Left cardiac atrium (tissue), 4 donors: ENCODE measurements around the gene SCYGR1. TPM values are rescaled to one million over a fixed set of nuclear protein-coding genes. Genes with fewer than 3 reads are reported as not detected.
"Not testable (repeated sequence)": the region's sequence is repeated elsewhere in the genome, so short reads cannot be mapped to it uniquely, and the experiment has no call there.

ENCODE experiments used
- ATAC-seq, 2 donors: fragments of 200-7000 bp; cut with Tn5 transposase; one replicate each; pipeline ENCODE4 v1.9.1; 2020; ENCODE audit warnings: mild to moderate bottlenecking in 2 of 2, moderate library complexity in 2 of 2
- DNase-seq: peaks from one replicate; pipeline ENCODE4 v3.0.0-alpha.2; 2020
- intact Hi-C, 2 donors: fragments of 100-400 bp; cut with DNase I; formaldehyde crosslinking; loops; one replicate each; pipeline versions ENCODE4 v1.14.1 to v1.15.1; 2022 to 2023
- long read RNA-seq: library from polyadenylated mRNA; unstranded; transcript quantifications from one replicate; pipeline ENCODE4 v2.0.0, GENCODE V29; 2021
- total RNA-seq, 2 donors: library from RNA; stranded (reverse); fragmentation: NEBNext Ultra II Directional; extraction: Animal tissue kit (Norgen Biotek cat#: 25700); gene quantifications; one replicate each; pipeline ENCODE4 v1.2.1, GENCODE V29; 2021
- donor health status: DM: no; HTN: yes; CAD: no.
- donor health status: DM: no; HTN: yes; CAD: no; lungs with severe emphysema.
- donor health status: DM: yes; HTN: yes; CAD: no.
- donor health status: Dilated cardiomyopathy.

The SCYGR1 gene, protein sequence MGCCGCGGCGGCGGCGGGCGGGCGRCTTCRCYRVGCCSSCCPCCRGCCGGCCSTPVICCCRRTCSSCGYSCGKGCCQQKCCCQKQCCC
- not detected for total RNA-seq
- long read RNA-seq: 0 reads

DNA sequence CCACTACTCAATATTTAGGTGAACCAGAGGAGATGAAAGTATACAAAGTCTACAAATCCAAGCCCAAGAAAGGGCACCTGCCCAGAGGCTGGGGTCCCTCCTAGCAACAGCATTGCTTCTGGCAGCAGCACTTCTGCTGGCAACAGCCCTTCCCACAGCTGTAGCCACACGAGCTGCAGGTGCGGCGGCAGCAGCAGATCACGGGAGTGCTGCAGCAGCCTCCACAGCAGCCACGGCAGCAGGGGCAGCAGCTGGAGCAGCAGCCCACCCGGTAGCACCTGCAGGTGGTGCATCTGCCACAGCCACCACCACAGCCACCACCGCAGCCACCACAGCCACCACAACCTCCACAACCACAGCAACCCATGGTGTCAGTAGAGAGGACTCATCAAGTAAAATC is at the start of gene SCYGR1:
Gene SCYGR1, minus strand, starts transcription at position 367 of the 400 bp plus-strand sequence. Its CDS starts 0 bp downstream, at position 367.
- DNase-seq, ATAC-seq, intact Hi-C loops: not testable (repeated sequence)

DNA sequence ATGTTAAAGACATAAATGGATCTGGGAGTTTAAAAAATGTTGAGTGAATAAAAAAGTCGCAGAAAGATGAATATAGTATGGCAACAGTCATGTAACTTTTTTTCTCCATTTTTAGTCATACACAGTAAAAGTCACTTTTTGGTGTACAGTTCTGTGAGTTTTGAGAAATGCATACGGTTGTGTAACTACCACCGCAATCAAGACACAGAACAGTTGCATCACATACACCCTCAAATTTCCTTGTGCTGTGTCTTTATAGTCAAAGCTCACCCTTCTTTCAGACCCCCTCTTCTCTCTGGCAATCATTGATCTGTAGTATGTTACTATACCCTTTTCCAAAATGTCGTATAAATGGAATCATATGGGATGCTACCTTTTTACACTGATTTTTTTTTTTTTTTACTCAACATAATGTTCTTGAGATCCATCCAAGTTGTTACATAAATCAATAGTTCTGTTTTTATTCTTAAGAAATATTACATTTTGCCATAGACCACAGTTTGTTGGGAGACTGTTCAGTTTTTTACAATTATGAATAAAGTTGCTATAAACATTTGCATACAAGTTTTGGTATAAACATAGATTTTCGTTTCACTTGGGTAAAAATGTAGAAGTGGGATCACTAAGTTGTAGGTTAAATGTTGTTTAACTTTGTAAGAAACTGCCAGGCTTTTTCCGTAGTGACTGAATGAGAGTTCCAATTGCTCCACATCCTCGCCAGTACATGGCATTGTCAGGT is 48.9 kb upstream of the SCYGR1 start:
- no peak for ATAC-seq
- no peak for DNase-seq
- intact Hi-C loops: no loop called here

DNA sequence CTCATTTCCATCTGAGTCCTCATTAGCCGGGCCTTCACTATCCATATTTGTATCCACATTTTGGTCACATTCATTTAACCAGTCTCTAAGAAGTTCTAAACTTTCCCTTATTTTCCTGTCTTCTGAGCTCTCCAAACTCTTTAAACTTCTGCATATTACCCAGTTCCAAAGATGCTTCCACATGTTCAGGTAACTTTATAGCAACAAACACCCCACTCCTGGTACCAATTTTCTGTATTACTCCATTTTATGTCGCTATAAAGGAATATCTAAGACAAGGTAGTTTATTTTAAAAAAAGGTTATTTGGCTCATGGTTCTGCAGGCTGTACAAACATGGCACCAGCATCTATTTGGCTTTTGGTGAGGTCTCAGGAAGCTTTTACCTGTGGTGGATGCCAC is 45.4 kb upstream of the SCYGR1 start:
- intact Hi-C loops: no loop called here
- ATAC-seq: no peak
- DNase-seq: no peak

GRCh38 chr2:227430639-227431038 is 42.9 kb upstream of the SCYGR1 start:
- intact Hi-C loops: no loop called here
- ATAC-seq: peak in 1 of 2 donors; percentile 85
- no peak for DNase-seq

DNA sequence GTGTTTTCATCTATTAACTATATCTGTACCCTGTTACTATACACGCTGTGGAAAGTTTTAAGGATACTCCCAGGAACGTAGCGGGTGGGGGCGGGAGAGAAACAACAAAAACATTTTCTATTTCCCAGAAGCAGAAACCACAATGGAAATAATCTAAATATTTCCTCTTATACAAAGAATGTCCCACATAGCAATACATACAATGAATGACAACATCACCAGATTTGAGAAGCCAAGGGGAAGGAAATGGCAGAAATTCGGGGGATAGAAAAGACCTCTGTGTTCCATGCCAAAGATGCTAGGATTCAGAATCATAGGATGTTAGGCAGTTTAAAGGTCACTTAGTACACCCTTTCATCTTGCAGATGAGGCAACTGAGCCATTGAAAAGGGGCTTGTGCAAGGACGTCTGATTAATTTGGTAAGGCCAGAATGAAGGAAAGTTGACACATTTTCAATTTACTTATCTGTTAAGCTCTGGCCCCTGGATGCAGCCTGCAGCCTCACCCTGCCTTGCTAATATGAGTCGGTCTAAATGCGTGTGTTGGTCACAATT is 41.1 kb upstream of the SCYGR1 start:
- DNase-seq (no peak), ATAC-seq (no peak)
- intact Hi-C loops: no loop called here

GRCh38 chr2:227423656-227424499 is 36.1 kb upstream of the SCYGR1 start:
- DNase-seq: no peak
- intact Hi-C loops: no loop called here
- no peak for ATAC-seq

- ATAC-seq: no peak
- intact Hi-C loops: no loop called here
- no peak for DNase-seq
Measured at GRCh38 chr2:227420087-227421052, 32.6 kb upstream of the SCYGR1 start.

DNA sequence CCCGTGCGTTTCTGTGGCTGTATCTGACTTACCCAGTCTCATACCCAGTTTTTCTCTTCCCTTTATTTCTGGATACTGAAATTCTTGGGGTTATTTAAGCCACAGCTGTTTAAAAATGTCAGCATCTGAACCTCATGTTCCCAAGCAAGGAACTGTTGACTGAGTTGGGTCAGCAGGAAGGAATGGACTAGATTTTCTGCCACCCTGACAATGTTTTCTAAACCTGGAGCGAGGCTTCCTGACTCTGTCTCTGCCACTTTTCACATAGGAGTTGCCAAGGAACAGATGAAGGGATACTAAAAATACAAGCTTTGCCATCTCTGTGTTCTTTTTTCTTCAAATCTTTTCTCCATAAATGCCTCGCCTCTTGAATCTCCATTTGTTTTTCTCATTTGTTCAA is 29.0 kb upstream of the SCYGR1 start:
- DNase-seq (no peak), ATAC-seq (no peak)
- intact Hi-C loops: no loop called here

GRCh38 chr2:227415538-227416424 is 28.0 kb upstream of the SCYGR1 start:
- DNase-seq: peak; percentile 59
- intact Hi-C loops: no loop called here
- peak; percentile 84 to 94 for ATAC-seq

- DNase-seq (no peak), ATAC-seq (peak; percentile 31 to 35)
- intact Hi-C loops: no loop called here
Measured at GRCh38 chr2:227414846-227415245, 27.1 kb upstream of the SCYGR1 start.

- intact Hi-C loops: no loop called here
Measured at GRCh38 chr2:227413371-227413770, 25.6 kb upstream of the SCYGR1 start.

DNA sequence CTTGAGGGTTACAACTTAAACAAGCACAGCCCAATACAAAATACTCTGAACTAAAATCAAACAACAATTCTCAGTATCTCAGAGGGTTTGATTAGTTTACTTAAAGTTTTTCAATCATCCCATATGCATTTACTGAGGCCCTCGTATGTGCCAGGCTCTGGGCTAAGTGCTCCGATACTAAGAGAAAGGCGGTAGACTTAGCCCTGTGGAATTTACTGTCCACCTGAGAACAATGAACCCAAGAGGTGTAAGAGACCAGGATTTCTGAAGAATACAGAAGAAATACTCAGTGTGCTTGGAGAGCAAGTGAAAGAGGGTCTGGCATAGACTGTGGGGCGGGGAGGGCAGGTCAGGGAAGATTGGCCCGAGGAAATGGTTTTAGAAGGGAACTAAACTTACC is 25.1 kb upstream of the SCYGR1 start:
- intact Hi-C loops: no loop called here
- ATAC-seq: no peak
- DNase-seq: no peak

More at GRCh38 chr2:227413371-227413770, 25.6 kb upstream of the SCYGR1 start:
- ATAC-seq (no peak), DNase-seq (no peak)

DNA sequence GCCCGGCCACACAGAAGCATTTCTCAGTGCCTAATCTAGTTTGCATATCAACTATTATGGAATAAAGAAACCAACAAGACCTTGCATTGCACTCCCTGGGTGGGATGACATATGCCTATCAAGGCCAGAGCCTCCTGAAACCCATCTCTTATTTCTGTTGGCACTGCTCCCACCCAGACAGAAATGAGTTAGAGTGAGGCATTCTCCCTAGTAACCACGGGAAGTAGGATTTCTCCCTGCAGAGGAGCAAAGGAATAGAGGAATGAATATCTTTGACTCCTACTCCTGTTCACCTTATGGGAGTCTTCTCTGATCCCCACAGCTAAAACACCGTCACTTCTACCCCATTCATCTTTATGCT is 24.2 kb upstream of the SCYGR1 start:
- ATAC-seq (no peak), DNase-seq (no peak)
- intact Hi-C loops: no loop called here

- intact Hi-C loops: no loop called here
- DNase-seq (no peak), ATAC-seq (no peak)
Measured at GRCh38 chr2:227411320-227411989, 23.7 kb upstream of the SCYGR1 start.

DNA sequence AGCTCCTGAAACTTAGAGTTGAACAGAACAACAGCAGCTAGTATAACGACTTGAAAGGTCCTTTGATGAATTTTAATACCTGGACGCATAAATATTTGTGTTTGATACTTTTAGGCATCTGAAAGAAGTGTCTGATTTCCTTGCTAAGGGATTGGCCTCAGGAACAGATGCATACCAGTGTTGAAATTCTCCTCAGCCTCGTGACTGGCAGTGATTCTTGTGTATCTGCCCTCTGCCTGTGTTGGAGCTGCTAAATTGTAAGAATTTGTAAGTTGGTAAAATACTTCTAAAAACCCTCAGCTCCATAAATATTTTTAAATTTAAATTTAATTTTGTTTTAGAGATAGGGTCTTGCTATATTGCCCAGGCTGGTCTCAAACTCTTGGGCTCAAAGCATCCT is 22.4 kb upstream of the SCYGR1 start:
- DNase-seq (no peak), ATAC-seq (no peak)
- intact Hi-C loops: no loop called here

DNA sequence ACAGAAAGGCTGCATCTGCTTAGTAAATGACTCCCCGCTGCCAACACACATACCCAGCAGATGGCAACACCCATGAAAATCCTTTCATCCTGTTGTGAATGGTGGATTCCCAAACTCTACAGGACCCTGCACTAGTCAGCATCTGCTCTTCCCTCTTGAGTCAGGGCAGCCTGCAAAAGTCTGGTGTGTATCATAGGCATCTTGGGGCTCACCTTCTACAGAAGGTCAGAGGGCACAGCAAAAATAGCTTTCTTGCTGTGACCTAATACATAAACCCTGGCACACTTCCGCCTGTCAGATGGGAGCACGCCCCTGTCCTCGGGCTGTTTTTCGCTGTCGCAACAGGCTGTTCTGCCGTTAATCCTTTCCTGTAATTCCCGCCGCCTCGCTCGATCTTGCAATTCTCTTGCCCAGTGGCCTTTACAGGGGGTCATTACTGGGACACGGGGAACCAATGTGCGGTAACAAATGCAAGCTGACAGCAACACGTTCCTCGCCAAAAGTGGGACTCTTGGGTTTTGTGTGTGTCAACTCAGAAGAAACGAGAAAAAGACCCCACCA is 19.9 kb upstream of the SCYGR1 start:
- intact Hi-C loops: loop anchor here (2.0 to 10.0 kb wide), 3 partner anchors 67 to 360 kb away; partner anchors contain the start of gene AGFG1 (in 1 of the 2)
- peak in 1 of 2 donors; percentile 58 for ATAC-seq

More for the DNA sequence above, 19.9 kb upstream of the SCYGR1 start:
- peak; percentile 73 for DNase-seq
